ENCODE results near the gene STMP1.
"Not testable (repeated sequence)": the region's sequence is repeated elsewhere in the genome, so short reads cannot be mapped to it uniquely, and the experiment has no call there.

Gene STMP1

GRCh38 chr7:135664046-135664589 lies 1.8 kb downstream of the STMP1 start:
- no peak for DNase-seq (ENCODE audit: low read depth)

GRCh38 chr7:135665042-135665441 lies 2.7 kb downstream of the STMP1 start:
- DNase-seq (ENCODE audit: low read depth) = no peak

GRCh38 chr7:135666156-135666555 lies 3.8 kb downstream of the STMP1 start:
- DNase-seq (ENCODE audit: low read depth) = no peak

GRCh38 chr7:135666846-135667245 lies 4.5 kb downstream of the STMP1 start:
- DNase-seq (ENCODE audit: low read depth) = no peak

GRCh38 chr7:135667626-135668025 lies 5.3 kb downstream of the STMP1 start:
- not testable (repeated sequence) for DNase-seq (ENCODE audit: low read depth)

- not testable (repeated sequence) for DNase-seq (ENCODE audit: low read depth)
Measured at GRCh38 chr7:135668852-135669395, 6.6 kb downstream of the STMP1 start.

- no peak for DNase-seq (ENCODE audit: low read depth)
Measured at GRCh38 chr7:135669774-135670173, 7.5 kb downstream of the STMP1 start.

GRCh38 chr7:135670179-135670578 lies 7.9 kb downstream of the STMP1 start:
- DNase-seq (ENCODE audit: low read depth) = no peak

- no peak for DNase-seq (ENCODE audit: low read depth)
Measured at GRCh38 chr7:135672560-135673359, 10.4 kb downstream of the STMP1 start.

- DNase-seq (ENCODE audit: low read depth) = no peak
Measured at GRCh38 chr7:135673360-135673706, 11.0 kb downstream of the STMP1 start.

GRCh38 chr7:135678612-135679575 lies 16.6 kb downstream of the STMP1 start:
- no peak for DNase-seq (ENCODE audit: low read depth)

GRCh38 chr7:135681762-135682161 lies 19.4 kb downstream of the STMP1 start:
- no peak for DNase-seq (ENCODE audit: low read depth)

GRCh38 chr7:135682191-135682590 lies 19.9 kb downstream of the STMP1 start:
- DNase-seq (ENCODE audit: low read depth) = no peak

GRCh38 chr7:135683609-135684008 lies 21.3 kb downstream of the STMP1 start:
- DNase-seq (ENCODE audit: low read depth) = no peak

GRCh38 chr7:135684136-135684535 lies 21.8 kb downstream of the STMP1 start:
- no peak for DNase-seq (ENCODE audit: low read depth)

- no peak for DNase-seq (ENCODE audit: low read depth)
Measured at GRCh38 chr7:135684699-135685098, 22.4 kb downstream of the STMP1 start.

GRCh38 chr7:135685306-135686084 lies 23.2 kb downstream of the STMP1 start:
- DNase-seq (ENCODE audit: low read depth) = no peak

GRCh38 chr7:135687466-135687865 lies 25.2 kb downstream of the STMP1 start:
- DNase-seq (ENCODE audit: low read depth) = no peak

GRCh38 chr7:135690566-135690965 lies 28.3 kb downstream of the STMP1 start:
- DNase-seq (ENCODE audit: low read depth) = no peak

GRCh38 chr7:135692055-135692454 lies 29.7 kb downstream of the STMP1 start:
- DNase-seq (ENCODE audit: low read depth) = no peak

GRCh38 chr7:135692606-135693005 lies 30.3 kb downstream of the STMP1 start:
- DNase-seq (ENCODE audit: low read depth) = not testable (repeated sequence)

GRCh38 chr7:135693558-135693957 lies 31.2 kb downstream of the STMP1 start:
- no peak for DNase-seq (ENCODE audit: low read depth)
